GM12878 (cell line): ENCODE data around the gene VEGFB. TPM values are rescaled to one million over a fixed set of nuclear protein-coding genes. Genes with fewer than 3 reads are reported as not detected.

ENCODE experiments used
- BCL3 ChIP-seq: IDR thresholded peaks from 2 replicates; pipeline ENCODE4 v1.6.1; 2011; ENCODE audit warnings: borderline replicate concordance, low read depth, mild to moderate bottlenecking, moderate library complexity, low read length; ENCODE audit not compliant: insufficient read depth, poor library complexity, severe bottlenecking
- BRCA1 ChIP-seq: IDR thresholded peaks from 2 replicates; pipeline ENCODE4 v1.6.1; 2011; ENCODE audit warnings: low read depth, low read length, improper control_type of control experiment
- CBFB ChIP-seq: IDR thresholded peaks from 2 replicates; pipeline ENCODE4 v1.6.1; 2016; ENCODE audit warnings: antibody characterized with exemption, low read depth
- CBX5 ChIP-seq: sonication (generic); IDR thresholded peaks from 2 replicates; pipeline ENCODE4 v1.6.1; 2016; ENCODE audit warnings: low read depth, moderate library complexity, mild to moderate bottlenecking, inconsistent platforms
- CREM ChIP-seq: IDR thresholded peaks from 2 replicates; pipeline ENCODE4 v1.6.1; 2014; ENCODE audit warnings: antibody characterized with exemption, low read depth
- EGR1 ChIP-seq, 2 experiments: IDR thresholded peaks; 1 replicate in 1 of 2; 2 replicates in 1 of 2; pipeline ENCODE4 v1.6.1; 2011 to 2012; ENCODE audit warnings: low read depth in 2 of 2, low read length in 2 of 2, borderline replicate concordance in 1 of 2, mild to moderate bottlenecking in 1 of 2, moderate library complexity in 1 of 2
- FOXK2 ChIP-seq: fragments of 450-650 bp; IDR thresholded peaks from 2 replicates; pipeline ENCODE4 v1.6.1; 2017; ENCODE audit warnings: mild to moderate bottlenecking, moderate library complexity
- HCFC1 ChIP-seq: fragments of 150-350 bp; IDR thresholded peaks from 2 replicates; pipeline ENCODE4 v1.6.1; 2014; ENCODE audit warnings: low read length
- HDAC2 ChIP-seq: fragments of 200-600 bp; sonication (generic); IDR thresholded peaks from 2 replicates; pipeline ENCODE4 v1.6.1; 2017
- MTA3 ChIP-seq: IDR thresholded peaks from 2 replicates; pipeline ENCODE4 v1.6.1; 2012; ENCODE audit warnings: low read length, inconsistent platforms, borderline replicate concordance
- MYC ChIP-seq: IDR thresholded peaks from 2 replicates; pipeline ENCODE4 v1.6.1; 2011; ENCODE audit warnings: mild to moderate bottlenecking, low read length, moderate library complexity, inconsistent platforms; ENCODE audit not compliant: insufficient read depth, insufficient replicate concordance, insufficient read length, severe bottlenecking
- RCOR1 ChIP-seq: conservative IDR thresholded peaks from 2 replicates; pipeline ENCODE4 v1.6.1; 2012; ENCODE audit warnings: low read depth, low read length, improper control_type of control experiment
- RELB ChIP-seq: fragments of 450-650 bp; IDR thresholded peaks from 2 replicates; pipeline ENCODE4 v1.6.1; 2017; ENCODE audit warnings: low read depth, mild to moderate bottlenecking, moderate library complexity
- TCF12 ChIP-seq: IDR thresholded peaks from 2 replicates; pipeline ENCODE4 v1.6.1; 2011; ENCODE audit warnings: low read depth, mild to moderate bottlenecking, low read length
- ZBTB11 ChIP-seq: fragments of 450-650 bp; formaldehyde crosslinking; IDR thresholded peaks from 2 replicates; pipeline ENCODE4 v1.5.0; 2022; ENCODE audit warnings: mild to moderate bottlenecking, missing genetic modification characterization
- ZNF687 ChIP-seq: fragments of 450-650 bp; IDR thresholded peaks from 2 replicates; pipeline ENCODE4 v1.6.1; 2017; ENCODE audit warnings: mild to moderate bottlenecking, moderate library complexity
- ZZZ3 ChIP-seq: IDR thresholded peaks from 2 replicates; pipeline ENCODE4 v1.6.1; 2011; ENCODE audit warnings: low read depth; ENCODE audit not compliant: control insufficient read depth, insufficient read length
- polyA plus RNA-seq, 11 experiments: library from polyadenylated mRNA; depleted of rRNA in 4 of 11; unstranded in 6 of 11; stranded (reverse) in 5 of 11; fragments of >200 nt; fragmentation: Nextera tagmentation in 4 of 11; fragmentation: Illumina TruSeq in 1 of 11; extraction: Ambion mirVana in 4 of 11; extraction: Trizol in 1 of 11; gene quantifications; 1 replicate in 1 of 11; 2 replicates in 10 of 11; pipeline versions ENCODE4 v1.2.1 to v1.2.3, GENCODE V29; 2011 to 2016; ENCODE audit warnings: inconsistent platforms in 2 of 11, missing spikeins in 2 of 11, low read depth in 1 of 11
- total RNA-seq, 4 experiments: library from RNA; depleted of rRNA in 3 of 4; stranded (reverse); fragments of >200 nt in 3 of 4; fragmentation: Illumina TruSeq in 1 of 4; extraction: Trizol in 1 of 4; gene quantifications; 2 replicates each; pipeline versions ENCODE4 v1.2.1 to v1.2.3, GENCODE V29; 2013 to 2021

VEGFB gene
- total and polyA plus RNA-seq, 10 of the 15 experiments (the other 5 are each of a cell fraction or from before 2014, with no cell fraction given), result 7.0 to 75.8 (median 20.3) TPM

- TF ChIP-seq BRCA1 (no peak), ZZZ3 (no peak), HCFC1 (no peak), TCF12 (peak; percentile 93), EGR1 (IDR thresholded peaks at IDR 0.05; ENCODE audit: borderline replicate concordance in 1 of 2, low read depth in 2 of 2, low read length in 2 of 2) (peak; percentile 15 to 55; a peak in 2 of 3 replicates), RCOR1 (no peak), HDAC2 (no peak), ZNF687 (peak; percentile 82), CBX5 (no peak), MYC (peak; percentile 50), MTA3 (no peak; the same call in 1 of the 2 replicates), CREM (peak; percentile 76), BCL3 (no peak), ZBTB11 (no peak), CBFB (peak; percentile 68), FOXK2 (no peak), RELB (peak; percentile 65; the same call in 1 of the 2 replicates)
Measured at GRCh38 chr11:64207256-64208085, 26.9 kb upstream of the VEGFB start (continued).
